ENCODE data around the gene IFT43.

The IFT43 gene

DNA sequence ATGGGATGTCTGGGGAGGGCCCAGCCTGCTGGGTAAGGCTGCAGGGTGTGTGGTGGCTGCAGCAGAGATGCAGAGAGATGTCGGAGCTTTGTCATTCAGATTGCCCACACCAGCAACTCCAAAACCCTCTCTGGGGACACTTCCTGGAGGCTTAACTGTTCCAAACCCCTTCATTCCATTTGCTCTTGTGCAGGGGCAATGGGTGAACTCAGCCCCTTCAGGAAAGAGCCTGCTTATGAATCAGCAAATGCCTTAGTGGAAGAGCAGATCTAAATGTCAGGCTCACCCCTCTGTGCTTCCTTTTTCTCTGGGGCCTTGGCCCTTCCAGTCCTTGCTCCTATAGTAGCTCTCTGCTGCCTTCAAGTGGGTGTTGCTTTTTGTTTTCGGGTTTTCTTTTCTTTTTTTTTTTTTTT is 129.5 kb downstream of the IFT43 start:
- DNase-seq = no peak

DNA sequence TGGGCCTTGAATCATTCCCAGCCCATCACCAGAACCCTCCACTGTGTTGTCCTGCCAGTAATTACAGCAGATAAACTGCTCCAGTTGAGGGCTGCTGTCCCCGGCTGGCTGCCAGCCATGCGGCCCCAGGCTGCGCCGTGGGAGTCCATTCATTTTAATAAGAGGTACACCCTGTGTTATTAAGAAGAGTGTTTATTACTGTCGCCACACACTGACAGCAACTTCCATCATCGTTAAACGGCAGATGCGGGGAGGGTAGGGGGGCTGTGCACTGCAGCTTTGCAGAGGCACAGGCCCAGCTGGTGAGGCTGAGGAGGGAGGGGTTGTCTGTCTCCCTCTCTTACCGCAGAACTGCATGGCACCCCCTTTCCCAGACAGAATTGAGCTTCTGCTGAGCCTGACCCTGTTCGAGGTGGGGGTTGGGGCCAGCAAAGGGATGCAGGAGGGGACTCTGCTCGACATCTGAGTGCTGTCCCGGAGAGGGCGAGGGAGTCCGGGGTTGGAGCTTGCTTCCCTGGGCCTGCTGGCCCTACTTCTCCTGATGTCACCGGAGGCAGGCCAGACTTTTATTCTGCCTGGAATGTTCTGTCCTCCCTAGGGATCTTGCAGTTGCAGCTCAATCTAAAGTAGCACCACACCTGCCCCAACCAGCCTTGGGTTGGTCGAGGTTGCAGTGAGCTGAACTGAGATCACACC is 132.4 kb downstream of the IFT43 start:
- peak; percentile 97 for DNase-seq

DNA sequence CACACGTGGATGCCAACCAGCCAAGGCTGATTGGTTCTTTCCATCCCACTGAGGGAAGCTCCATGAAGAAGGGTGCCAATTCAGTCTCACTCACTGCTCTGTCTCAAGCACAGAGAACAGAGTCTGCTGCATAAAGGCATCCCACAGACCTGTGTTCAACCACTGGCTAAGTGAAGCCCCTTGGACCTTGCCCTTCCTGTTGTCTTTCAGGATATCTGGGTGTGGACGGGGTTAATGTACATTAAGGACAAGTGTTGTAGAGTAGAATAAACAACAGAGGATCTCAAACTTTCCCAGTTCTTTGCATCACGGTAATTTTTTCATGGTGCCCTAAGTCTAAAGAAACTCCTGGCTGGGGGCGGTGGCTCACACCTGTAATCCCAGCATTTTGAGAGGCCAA is 133.0 kb downstream of the IFT43 start:
- DNase-seq = no peak

DNA sequence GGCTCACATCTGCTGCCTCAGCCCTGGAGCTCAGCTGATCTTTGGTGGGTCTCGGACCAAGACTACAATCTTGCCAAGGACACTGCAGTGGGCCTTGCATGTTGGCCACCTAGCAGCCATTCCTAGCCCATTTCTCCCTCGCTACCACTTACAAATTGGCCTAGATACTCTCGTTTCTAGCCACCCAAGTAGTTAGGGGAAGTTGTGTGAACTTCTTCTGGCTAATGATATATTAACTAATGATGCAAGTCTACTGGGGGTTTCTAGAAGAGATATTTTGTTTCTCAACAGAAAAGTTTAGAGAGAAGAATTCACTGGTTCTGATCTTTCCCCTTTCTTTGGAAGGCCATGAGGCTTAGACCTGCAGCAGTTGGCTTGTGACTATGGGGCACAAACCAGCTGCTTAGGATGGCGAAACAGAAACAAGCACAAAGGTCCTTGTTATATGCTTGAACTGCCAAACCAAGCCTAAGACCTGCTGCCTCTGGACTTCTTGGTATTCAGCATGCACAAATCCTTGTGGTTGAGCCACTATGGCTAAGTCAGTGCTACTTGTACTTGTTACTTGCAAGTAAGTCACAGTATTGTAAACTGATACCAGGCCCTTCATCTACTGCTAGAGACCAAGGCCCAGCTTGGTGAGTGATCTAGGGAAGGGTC is 135.7 kb downstream of the IFT43 start:
- DNase-seq = no peak

DNA sequence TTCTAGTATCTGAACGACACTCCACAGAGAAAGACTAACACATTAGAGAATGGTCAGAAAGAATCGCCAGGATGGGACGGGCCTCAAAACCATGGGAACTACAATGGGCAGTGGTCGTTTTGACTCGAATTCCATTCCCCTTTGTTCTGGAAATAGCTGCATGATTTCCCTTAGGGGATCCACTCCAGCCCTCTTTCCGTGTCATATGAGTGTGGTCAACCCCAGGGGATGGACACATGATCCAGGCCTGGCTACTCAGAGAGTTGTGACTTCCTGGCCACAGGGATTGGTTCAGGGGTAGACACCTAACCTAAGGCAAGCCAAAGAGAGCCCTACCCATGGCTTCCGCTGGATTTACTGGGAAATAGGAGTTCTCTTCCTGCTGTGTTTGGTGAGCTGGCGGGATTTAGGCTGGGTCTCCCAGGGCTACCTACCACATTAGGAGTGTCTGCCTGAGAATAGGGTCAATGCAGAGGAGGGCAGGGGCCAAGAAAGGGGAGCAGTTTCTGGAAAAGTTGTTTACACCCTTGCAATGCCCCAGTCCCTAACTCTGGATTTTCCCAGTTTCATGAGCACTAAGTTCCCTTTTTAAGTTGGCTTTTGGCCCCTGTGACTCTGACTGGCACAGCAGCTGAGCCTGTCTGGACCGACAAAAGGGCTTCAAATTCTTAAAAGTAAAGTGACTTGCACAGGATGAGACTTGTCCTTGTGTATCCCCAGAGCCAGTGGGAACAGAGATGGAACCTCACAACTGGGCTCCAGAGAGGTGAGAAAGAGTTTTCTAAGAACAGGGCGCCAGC is 138.1 kb downstream of the IFT43 start:
- DNase-seq = no peak

DNA sequence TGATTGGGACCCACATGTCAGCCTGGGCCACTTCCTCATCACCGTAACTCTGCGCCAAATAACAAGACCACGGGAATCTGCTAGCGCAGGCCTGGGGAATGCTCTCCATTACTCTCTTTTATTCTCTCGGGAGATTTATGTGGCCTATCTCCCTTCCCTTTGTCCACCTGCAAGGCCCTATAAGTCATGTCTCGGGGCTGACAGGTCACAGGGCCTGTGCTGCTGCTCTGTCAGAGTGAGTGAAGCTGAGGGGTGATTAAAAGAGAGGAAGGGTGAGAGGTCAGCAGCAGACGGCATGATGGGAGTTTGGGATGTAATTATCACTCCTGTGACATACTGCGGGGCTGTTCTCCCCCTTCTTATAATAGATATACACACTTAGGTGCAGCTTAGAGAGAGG is 139.9 kb downstream of the IFT43 start:
- DNase-seq = no peak

DNA sequence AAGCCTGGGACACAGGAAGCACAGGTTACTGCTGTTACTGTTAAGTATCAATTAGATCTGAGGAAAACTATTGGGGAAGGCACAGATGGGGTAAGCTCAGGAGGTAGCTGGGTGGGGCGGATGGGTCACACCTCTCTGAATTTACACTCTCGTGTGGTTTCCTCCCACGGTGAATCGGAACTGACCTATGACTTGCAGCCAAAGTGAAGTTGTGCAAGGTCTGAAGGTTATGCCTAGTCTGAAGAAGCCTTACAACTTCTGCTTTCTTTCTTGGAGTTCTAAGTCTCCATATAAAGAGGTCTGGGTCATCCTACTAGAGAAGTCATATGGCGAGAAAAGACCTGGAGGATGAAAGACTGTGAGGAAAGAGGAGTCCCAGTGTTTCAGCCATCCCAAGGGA is 140.5 kb downstream of the IFT43 start:
- DNase-seq = no peak

DNA sequence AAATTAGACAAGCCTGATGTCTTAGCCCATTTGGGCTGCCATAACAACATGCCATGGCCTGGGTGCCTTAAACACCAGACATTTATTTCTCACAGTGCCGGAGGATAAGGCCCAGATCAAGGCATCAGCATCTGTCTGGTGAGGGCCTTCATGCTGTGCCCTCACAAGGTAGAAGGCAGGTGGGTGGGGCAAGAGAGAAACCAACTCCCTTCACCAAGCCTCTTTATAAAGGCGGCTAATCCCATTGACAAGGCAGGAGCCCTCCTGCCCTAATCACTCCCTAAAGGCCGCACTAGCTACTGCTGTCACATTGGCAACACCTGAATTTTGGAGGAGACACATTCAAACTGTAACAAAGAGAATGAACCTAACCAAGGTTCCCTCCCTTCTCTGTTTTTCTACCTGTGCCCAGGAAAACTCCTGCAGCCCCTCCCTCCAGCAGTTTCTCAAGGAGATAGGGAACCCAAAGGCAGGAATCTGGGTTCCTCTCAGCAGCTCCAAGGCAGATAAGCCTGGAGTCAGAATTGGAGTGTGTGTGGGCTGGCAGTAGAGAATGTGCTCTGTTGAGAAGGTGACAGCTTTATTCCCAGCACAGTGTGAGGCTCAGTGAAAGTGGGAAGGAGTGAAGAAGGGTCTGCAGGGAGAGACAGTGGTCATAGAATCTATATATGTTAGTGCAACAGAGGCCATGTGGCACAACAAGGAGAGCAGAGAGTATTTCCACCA is 144.5 kb downstream of the IFT43 start:
- DNase-seq = no peak

DNA sequence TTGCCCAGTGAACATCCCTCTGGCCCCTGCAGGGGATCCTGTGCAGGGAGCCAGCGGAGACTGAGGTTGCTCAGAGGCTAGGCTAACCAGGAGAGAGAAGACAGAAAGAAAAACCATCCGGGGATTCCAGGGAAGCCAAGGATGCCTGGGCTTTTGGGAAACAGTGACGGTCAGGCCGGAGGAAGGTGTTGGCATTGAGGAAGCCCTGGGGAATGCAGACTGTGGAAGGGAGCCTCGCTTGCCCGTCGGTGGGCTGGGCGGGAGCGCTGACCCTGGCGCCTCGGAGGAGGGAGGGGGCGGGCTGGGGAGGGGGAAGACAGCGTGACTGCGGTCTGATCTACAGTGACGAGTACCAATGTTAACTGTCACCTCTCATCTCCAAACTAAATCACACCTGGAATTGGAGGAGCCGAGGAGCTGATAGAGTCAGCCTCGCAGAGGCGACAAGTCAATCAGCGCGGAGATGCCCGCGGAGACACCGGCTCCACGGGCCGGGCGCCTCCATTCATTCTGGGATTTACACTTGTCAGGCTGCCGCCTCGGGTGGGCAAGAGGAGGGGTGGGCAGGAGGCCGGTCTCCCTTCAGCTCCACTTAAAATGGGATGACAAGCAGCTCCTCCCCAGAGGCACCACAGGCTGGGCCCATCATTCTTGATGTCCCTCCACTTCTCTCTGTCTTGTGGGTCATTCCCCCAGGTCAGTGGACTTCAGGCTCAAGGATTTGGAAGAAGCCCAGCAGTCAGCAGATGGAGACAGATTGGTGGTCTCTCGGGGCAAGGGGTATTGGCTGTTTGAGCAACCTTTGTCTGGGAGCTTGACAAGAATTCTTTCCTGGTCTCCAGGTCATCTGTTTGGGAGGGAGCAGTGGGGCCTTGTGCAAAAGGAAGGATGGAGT is 145.8 kb downstream of the IFT43 start:
- DNase-seq = no peak

DNA sequence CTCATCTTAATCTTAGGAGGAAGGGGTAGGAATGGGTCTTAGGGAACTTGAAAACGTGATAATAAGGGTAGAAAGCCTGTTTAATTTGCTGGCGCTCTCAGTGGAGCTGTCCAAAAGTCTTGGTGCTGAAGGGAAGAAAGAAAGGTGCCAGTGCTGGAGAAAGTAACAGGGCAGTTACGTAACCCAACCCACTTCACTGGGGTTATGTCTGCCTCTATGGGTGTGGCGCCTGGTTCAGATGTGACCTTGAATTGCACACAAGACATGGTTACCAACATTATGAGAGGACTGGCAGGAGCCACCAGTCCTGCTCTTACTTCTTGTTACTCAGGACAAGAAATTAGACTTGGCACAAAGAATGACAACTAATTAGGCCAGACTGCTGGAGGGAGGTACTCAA is 147.5 kb downstream of the IFT43 start:
- no peak for DNase-seq

Data from COR-L47 (cell line).